Skin epidermis (tissue), 12 donors: ENCODE measurements around the gene PDCD5.
A peak's percentile ranks its signal among the peaks of the same experiment; 100 is the strongest.
"Not testable (repeated sequence)": the region's sequence is repeated elsewhere in the genome, so short reads cannot be mapped to it uniquely, and the experiment has no call there.

Source experiments
- H3K27ac ChIP-seq, 21 experiments: fragments of 200-600 bp; sonication (generic) in 11 of 21; one replicate each; pipeline ENCODE4 v1.5.0; 2020; ENCODE audit warnings: mild to moderate bottlenecking in 3 of 21, inconsistent platforms in 2 of 21, moderate library complexity in 2 of 21
- H3K4me3 ChIP-seq, 7 experiments: fragments of 200-600 bp; sonication (generic) in 2 of 7; one replicate each; pipeline ENCODE4 v1.5.0; 2020; ENCODE audit warnings: inconsistent platforms in 2 of 7, mild to moderate bottlenecking in 2 of 7, moderate library complexity in 1 of 7

Gene PDCD5

DNA sequence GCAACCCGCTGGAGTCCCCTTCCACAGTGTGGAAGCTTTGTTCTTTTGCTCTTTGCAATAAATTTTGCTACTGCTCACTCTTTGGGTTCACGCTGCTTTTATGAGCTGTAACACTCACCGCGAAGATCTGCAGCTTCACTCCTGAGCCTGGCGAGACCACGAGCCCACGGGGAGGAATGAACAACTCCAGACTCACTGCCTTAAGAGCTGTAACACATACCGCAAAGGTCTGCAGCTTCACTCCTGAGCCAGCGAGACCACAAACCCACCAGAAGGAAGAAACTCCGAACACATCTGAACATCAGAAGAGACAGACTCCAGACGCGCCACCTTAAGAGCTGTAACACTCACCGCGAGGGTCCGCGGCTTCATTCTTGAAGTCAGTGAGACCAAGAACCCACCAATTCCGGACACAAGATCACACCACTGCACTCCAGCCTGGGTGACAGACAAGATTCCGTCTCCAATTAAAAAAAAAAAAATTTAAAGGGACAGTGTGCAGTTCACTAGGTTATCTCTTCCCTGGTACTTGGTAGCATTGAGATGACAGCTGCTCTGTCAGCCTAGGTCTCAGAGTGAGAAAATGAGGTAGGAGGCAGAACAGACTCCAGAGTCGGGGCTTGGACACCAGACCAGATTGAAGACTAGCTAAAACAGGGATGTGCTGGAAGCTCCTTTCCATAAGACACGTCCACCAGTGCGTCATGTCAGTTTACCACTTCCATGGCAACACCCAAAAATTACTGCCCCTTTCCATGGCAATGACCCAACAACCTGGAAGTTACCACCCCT lies 8.1 kb upstream of the PDCD5 start:
- not testable (repeated sequence) for H3K4me3 ChIP-seq, H3K27ac ChIP-seq

DNA sequence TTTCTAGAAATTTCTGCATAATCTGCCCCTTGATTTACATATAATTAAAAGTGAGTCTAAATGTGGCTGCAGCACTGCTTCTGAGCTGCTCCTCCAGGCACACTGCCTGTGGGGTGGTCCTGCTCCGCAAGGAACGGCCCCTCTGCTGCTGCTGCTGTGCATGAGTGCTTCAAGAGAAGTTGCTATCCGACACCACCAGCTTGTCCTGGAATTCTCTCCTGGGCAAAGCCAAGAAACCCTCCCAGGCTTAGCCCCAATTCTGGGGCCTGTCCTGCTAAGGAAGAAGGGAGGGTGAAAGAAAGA lies 7.5 kb upstream of the PDCD5 start:
- Histone ChIP-seq H3K4me3 (no peak overlapping the region), H3K27ac (no peak overlapping the region)

DNA sequence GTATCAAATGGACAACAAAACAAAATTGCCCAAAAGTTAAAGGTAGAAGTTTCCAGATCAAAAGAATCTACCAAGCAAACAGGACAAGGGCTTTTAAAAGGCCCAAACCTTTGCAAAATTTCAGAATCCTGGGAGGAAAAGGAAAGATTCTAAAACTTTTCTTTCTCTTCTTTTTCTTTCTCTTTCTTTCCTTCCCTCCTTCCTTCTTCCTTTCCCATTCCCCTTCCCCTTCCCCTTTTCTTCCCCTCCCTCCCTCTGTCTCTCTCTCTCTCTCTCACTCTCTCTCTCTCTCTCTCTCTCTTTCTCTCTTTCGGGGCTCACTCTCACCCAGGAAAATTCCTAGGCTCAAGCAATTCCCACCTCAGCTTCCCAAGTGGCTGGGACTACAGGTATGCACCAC lies 4.2 kb upstream of the PDCD5 start:
- Histone ChIP-seq H3K4me3 (no peak overlapping the region), H3K27ac (no peak overlapping the region)

DNA sequence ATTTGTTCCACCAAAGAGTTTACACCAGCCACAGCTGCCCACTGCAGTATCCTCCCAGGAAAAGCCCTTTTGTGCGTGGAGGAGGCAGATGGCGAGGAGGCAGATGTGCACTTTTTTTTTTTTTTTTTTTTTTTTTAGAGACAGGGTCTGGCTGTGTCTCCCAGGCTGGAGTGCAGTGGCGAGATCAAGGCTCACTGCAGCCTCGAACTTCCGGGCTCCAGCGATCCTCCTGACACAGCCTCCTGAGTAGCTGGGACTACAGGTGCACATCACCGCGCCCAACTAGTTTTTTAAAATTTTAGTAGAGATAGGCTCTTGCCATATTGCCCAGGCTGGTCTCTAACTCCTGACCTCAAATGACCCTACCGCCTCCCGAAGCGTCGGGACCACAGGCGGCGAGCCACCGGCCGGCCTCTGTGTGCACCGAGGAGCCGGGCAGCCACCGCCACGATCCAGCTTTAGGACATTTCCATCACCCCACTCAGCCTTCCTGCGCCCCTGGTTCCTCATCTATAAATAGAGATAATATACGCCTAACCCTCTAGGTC lies 563 bp upstream of the PDCD5 start:
- Histone ChIP-seq H3K4me3 (peak overlapping the region; percentile 67 to 90 (median 81)), H3K27ac (peak overlapping the region in 15 of 21 experiments; percentile 5 to 95 (median 87))

DNA sequence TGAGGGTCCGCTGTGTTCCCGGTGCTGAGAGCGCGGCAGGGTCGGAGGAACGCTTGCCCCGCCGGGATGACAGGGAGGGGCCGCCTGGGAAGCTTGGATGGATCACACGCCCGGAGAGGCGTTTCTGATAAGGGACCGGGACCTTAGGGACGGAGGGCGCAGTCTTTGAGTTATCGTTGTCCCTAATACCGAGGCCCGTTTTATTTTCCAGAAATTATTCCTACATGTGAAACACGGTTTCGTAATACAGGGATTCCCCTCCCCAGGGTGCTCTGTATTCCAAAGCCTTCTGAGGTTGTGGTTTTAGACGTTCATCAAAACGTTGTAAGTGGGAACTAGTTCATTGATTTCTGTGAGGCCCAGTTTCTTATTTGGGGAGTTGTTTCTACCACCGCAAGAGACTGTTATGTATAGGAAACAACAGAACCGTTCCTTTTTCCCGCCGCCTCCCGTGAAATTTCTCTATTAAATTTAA lies 752 bp downstream of the PDCD5 start:
- H3K4me3 ChIP-seq, result peak overlapping the region; percentile 67 to 90 (median 81)
- peak overlapping the region; percentile 60 to 95 (median 89) for H3K27ac ChIP-seq

DNA sequence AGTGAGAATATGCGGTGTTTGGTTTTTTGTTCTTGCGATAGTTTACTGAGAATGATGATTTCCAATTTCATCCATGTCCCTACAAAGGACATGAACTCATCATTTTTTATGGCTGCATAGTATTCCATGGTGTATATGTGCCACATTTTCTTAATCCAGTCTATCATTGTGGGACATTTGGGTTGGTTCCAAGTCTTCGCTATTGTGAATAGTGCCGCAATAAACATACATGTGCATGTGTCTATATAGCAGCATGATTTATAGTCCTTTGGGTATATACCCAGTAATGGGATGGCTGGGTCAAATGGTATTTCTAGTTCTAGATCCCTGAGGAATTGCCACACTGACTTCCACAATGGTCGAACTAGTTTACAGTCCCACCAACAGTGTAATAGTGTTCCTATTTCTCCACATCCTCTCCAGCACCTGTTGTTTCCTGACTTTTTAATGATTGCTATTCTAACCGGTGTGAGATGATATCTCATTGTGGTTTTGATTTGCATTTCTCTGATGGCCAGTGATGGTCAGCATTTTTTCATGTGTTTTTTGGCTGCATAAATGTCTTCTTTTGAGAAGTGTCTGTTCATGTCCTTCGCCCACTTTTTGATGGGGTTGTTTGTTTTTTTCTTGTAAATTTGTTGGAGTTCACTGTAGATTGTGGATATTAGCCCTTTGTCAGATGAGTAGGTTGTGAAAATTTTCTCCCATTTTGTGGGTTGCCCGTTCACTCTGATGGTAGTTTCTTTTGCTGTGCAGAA lies 6.9 kb downstream of the PDCD5 start:
- not testable (repeated sequence) for H3K27ac ChIP-seq, H3K4me3 ChIP-seq

DNA sequence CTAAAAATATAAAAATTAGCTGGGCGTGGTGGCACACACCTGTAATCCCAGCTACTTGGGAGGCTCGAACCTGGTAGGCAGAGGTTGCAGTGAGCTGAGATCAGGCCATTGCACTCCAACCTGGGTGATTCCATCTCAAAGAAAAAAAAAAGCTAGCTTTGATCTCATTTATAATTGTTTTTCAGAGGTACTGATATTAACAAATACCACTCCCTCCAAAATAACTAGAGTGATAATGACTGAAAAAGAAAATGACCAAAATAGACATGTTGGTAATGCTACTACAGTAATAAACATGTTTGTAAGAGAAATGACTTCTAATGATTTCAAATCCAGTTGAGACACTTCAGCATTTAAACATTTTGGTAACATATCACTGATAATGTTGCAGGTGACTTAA lies 13.0 kb downstream of the PDCD5 start:
- no peak overlapping the region for H3K4me3 ChIP-seq
- H3K27ac ChIP-seq, result no peak overlapping the region

DNA sequence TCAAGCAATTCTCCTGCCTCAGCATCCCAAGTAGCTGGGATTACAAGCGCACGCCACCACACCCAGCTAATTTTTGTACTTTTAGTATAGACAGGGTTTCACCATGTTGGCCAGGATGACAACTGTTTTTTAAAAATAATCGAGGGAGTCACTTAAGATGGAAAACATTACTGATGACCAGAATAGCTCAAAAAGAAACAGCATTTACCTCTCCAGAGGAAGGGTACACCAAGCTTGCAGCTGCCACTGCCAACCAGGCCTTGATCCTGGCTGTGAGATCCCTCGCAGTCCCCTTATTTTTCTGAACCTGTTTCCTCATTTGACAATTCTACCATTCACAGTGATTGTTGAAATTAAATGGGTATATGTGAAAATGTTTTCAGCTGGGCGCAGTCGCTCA lies 14.5 kb downstream of the PDCD5 start:
- Histone ChIP-seq H3K4me3 (no peak overlapping the region), H3K27ac (no peak overlapping the region)

DNA sequence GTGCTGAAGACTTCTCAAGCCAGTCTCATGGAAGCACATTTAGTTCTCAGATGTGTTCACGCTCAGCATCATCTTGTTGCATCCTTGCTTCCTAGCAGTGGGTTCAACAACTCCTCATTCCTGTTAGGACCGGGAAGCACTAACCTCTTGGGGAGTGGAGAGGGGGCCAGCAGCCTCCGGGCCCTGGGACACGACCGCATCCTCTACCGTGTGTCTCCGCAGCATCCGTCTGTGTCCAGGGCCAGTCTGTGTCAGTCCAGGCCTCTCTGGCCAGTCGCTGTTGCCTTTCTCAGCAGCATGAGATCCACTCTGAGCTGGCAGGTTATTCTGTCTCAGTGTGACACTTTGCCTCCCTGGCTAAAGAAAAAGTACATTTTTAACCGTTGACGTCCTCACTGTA lies 17.0 kb downstream of the PDCD5 start:
- Histone ChIP-seq H3K27ac (no peak overlapping the region), H3K4me3 (no peak overlapping the region)

DNA sequence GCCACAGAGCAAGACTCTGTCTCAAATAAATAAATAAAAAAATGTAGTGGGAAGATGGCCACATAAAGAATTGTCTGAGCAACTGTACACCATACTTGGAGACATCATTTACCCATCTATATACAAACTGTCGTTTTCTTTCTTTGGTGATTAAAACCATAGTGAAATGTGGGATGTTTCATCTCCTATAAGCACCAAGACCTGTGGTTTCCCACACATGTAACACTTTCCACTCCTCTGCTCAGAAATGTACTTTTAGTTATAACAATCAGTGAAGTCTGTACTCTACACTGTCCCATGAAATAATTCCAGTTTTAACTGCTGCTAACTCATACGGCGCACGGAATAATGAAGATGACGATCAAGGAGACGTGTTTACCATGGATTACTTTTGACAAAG lies 18.3 kb downstream of the PDCD5 start:
- Histone ChIP-seq H3K27ac (no peak overlapping the region), H3K4me3 (no peak overlapping the region)

DNA sequence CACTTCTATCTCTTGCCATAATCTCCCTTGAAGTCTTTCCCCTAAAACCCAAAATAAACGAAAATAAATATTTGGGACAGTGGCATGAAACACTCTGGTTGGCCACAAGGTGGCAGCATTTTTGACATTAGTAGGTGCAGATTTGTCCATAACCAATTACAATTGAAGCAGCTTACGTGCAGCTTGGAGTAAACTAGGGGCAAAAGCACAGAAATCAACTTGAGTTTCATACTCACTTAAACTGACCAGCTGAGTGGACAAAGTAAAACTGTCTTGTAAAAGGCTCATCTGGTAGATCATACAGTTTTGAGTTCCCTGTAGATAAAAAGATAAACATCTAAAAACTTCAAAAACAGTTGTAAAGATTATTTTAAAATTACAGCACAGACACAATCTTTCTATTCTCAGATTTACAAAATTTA lies 18.8 kb downstream of the PDCD5 start:
- Histone ChIP-seq H3K4me3 (no peak overlapping the region), H3K27ac (no peak overlapping the region)

DNA sequence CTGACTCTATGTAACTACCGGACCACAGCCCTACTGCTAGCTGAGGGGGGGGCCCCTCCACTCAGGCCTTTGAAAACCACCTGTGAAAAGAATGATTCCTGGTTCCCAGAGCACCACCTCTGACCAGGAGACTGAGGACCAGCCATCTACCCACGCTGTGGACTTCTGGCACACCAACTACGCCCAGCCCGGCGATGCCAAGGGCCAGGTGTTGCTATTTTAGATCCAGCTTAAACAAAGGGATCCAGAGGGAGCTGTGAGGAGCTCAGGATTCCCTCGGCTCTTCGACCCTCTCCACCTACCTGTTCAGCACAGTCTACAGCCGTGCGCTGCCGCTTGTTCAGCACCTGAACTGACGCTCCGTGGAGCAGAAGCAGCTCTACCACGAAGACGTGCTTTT lies 23.0 kb downstream of the PDCD5 start:
- Histone ChIP-seq H3K27ac (no peak overlapping the region), H3K4me3 (no peak overlapping the region)

DNA sequence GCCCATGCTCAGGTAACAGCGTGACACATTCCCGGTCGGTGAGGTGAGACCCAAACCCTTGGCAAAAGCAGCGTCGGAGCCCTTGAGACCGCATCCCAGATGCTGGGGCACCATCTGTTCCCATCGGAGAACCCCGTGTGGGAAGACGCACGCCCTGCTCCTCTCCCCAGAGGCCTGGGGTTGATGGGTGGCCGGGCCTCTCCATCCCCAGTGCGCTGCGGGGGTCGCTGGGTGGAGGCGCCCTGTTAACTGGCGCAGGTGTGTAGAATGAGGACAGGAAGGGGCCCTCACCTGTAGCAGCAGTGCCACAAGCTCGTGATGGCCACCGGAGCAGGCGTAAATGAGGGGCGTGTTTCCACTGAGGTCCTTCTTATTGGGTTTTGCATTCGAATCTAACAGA lies 24.6 kb downstream of the PDCD5 start:
- Histone ChIP-seq H3K27ac (no peak overlapping the region), H3K4me3 (no peak overlapping the region)

DNA sequence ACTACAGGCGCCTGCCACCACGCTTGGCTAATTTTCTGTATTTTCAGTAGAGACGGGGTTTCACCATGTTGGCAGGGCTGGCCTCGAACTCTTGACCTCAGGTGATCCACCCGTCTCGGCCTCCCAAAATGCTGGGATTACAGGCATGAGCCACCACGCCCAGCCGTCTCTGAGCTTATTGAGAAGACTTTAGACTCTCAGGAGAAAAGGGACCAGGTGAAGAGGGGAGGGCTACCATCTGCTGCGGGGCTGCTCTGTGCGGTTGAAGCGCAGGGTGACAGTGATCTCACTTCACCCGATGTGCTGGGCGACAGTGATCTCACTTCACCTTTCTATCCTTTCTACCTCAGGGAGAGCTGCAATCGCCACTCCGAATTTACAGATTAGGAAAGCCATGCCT lies 25.3 kb downstream of the PDCD5 start:
- no peak overlapping the region for H3K4me3 ChIP-seq

DNA sequence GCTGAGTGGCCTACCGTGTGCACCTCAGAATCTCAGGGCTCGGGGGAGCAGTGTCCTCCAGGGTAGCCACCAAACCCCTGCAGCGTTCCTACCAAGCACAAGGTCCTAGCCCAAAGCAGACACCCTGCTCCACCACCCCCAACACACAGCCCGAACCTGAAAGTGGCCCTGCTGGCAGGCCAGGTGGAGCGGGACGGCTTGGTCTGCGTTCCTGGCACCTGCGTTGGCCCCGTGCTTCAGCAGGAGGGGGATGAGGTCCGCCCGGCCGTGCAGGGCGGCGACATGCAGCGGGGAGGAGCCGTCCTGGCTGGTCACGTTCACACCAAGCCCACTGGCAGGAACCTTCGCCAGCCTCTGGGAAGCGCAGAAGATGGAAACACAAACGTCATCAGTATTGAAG lies 26.5 kb downstream of the PDCD5 start:
- H3K4me3 ChIP-seq, result no peak overlapping the region
- no peak overlapping the region for H3K27ac ChIP-seq

More for the DNA sequence above, 25.3 kb downstream of the PDCD5 start:
- H3K27ac ChIP-seq, result no peak overlapping the region

DNA sequence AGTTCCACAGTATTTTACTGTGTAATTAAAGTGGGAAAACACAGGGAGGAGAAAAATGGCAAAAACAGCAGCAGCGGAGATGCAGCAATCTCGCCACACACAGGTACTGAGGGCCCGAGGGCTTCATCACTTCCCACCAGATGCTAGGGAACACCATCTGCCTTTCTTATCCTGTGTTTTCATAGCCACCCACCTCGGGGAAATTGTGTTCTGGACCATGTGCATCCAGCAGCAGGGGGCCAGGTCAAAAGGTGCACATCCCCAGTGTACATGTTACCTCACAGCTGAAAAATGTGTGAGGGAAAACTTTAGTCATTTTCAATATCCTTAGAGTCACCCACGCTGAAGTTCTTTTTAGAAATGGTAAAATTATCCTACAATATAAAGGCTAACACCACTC lies 30.2 kb downstream of the PDCD5 start:
- Histone ChIP-seq H3K4me3 (no peak overlapping the region), H3K27ac (no peak overlapping the region)

DNA sequence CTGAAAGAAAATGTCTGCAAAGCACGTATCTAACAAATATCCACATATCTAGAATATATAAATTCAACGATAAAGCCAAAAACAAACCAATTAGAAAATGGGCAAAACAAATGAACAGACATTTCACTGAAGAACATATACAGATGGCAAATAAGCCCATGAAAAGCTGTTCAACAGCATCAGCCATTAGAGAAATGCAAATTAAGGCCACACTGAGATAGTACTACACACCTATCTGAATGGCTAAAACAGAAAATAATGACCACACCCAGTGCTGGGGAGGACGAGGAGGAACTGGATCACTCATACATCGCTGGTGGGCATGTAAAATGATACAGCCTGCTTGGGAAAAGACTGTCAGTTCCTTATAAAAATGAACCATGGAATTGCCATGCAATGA lies 32.0 kb downstream of the PDCD5 start:
- H3K27ac ChIP-seq, result no peak overlapping the region
- no peak overlapping the region for H3K4me3 ChIP-seq

DNA sequence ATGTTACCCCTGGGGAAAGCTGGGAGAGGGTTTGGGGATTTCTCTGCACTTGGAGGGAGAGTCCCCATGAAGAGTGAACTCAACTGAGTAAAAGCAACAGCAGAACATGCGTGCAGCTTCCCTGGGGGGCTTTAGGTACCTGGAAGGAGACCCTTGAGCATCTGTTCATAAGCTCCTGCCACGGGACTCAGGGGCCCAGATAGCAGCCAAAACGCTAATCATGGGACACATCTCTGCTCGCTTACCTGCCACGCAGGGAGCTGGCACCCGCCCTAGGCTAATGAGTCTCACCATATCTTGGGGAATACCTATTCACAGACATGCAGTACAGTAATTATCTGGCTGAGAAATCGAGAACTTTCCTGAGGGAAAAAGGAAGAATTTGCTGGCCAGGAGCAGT lies 33.9 kb downstream of the PDCD5 start:
- H3K4me3 ChIP-seq, result no peak overlapping the region
- no peak overlapping the region for H3K27ac ChIP-seq

DNA sequence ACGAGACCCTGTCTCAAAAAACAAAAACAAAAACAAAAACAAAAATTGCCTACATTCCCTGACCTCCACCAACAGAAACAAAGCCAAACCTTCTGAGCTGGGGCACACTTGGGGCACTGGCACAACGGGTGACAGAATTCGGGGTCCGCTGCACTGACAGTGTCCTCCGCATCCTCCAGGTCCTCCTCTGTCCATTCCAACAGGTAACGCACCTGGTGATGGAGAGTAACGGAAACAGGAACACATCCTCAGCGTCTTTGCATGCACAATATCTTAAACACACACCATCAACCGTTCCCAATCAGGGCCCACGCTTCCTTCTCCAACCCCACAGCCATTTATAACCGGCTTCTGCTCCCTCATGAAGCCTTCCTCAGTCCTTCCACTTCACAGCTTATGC lies 34.6 kb downstream of the PDCD5 start:
- H3K4me3 ChIP-seq, result no peak overlapping the region
- H3K27ac ChIP-seq, result no peak overlapping the region

DNA sequence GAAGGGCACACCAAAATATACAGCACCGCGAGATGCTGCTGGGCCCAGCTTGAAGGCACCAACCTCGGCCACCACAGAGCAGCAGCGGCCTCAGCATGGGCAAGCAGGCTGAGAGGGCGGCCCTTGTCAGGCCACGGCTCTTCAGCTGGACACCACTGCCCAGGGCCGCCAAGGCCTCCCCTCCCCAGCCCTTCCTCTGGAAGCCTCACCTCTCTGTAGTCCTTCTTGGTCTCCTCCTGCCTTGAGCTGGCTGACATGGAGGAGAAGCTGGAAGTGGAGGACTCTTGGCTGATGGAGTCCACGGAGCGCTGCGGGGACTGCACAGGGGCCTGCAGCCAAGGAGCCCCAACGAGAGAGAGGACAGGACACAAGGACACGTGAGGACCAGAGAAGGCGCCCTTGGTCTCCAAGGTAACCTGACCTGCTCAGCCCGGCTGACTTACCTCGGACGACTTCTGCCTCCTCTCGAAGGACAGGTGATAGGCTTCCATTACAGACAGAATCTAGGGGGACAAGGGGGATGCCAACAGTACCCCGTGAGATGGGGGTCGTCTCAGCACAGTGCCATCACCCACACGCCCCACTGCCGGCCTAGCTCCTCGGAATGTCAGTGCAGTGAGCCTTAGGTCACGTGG lies 38.2 kb downstream of the PDCD5 start:
- H3K4me3 ChIP-seq, result no peak overlapping the region
- H3K27ac ChIP-seq, result no peak overlapping the region

DNA sequence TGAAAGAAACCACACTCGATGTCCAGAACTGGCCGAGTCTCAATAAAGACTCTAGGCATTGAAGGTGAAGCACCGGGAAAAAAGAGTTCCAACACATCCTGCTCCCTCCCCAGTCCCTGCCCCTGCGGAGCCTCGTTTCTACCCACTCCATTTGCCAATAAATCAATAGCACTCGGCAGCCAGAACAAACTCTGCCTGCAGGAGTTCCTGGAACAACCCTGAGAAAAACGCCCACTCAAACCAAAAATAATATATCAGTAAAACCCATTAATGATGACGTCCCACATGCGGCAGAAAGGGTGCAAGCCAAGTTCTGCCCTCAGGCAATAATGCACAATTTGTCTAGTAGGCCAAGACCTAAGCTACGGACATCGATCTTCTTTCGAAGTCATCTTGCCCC lies 41.0 kb downstream of the PDCD5 start:
- H3K27ac ChIP-seq, result no peak overlapping the region
- H3K4me3 ChIP-seq, result no peak overlapping the region
